NCI-H1048 (cell line): ENCODE measurements around the gene SAXO2.
"Not testable (repeated sequence)": the region's sequence is repeated elsewhere in the genome, so short reads cannot be mapped to it uniquely, and the experiment has no call there.

ENCODE experiments used
- DNase-seq: peaks from one replicate; lab custom pipeline; 2025; lab: John Stamatoyannopoulos, UW

Gene SAXO2

DNA sequence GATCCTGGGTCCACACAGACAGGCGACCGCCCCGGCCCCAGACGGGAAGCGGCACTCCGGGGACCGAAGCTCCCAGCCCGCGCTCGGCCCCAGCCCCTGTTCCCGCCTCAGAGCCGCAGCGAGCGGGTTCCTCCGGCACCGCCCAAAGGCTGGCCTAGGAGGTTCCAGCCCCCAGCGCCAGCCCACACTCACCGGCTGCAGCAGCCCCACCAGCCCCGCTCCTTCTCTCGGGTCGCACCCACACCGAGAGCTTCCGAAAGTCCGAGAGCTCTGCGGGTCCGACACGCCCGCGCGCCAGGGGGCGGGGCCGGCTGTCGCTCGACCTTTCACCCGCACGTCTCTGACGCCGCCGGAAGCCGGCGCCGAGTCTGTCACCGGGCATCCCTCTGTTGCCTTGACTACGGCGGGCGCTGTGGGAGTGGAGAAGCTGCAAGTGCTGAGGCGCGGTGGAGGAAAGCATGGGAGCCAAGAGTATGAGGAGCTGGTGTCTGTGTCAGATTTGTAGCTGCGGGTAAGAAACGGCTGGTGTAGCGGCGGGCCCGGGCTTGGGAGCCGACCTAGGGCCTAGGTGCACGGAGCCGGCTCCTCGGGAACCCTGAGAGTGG, at the start of gene SAXO2, which contains the start of gene EFL1:
Gene SAXO2, plus strand, starts transcription at position 397 of the 605 bp plus-strand sequence. Its CDS starts 62 bp downstream, at position 459.
Gene EFL1, minus strand, starts transcription at position 313 of the 605 bp plus-strand sequence. CDS start 956 bp downstream, outside the sequence.
- DNase-seq = peak; percentile 85

- not testable (repeated sequence) for DNase-seq
These were observed 46.5 kb upstream of the SAXO2 start for GRCh38 chr15:82216092-82216491.

- DNase-seq = not testable (repeated sequence)
These were observed 41.1 kb upstream of the SAXO2 start for GRCh38 chr15:82221535-82221934.

DNA sequence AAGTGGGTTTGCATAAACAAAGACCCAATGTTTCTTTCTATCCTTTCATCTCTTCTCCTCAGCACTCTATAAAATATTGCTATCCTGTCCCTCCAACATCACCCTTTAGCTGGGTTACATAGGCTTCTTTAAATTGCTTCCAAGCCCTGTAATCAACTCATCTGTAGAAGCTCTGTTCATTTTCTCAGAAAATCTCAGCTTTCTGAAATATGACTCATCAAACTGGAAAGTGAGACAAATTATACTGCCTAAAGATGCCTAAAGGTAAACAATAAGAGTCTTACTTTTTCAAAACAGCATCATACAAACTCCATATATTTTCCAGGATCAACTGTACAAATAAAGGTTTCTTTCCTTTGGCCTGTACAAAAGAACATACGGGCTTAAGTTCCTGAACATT, 33.9 kb upstream of the SAXO2 start:
- DNase-seq = no peak

DNA sequence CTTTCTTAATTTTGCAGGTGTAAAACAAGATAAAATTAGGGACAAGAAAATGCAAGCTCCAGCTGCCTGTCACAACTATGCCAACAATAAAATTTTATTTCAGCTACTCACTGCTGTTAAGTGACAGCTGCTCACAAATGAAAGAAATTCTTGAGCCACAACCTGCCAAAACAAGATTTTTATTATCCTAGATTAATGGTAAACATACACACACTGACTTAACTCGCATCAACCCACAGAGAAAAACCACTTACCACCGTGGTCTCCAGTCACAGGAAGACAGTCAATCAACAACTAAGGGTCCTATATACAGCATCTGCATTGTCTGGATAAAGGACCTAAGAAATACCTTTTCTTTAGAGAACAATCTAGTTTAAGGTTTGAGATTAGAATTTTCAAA, 31.4 kb upstream of the SAXO2 start:
- DNase-seq = no peak

DNA sequence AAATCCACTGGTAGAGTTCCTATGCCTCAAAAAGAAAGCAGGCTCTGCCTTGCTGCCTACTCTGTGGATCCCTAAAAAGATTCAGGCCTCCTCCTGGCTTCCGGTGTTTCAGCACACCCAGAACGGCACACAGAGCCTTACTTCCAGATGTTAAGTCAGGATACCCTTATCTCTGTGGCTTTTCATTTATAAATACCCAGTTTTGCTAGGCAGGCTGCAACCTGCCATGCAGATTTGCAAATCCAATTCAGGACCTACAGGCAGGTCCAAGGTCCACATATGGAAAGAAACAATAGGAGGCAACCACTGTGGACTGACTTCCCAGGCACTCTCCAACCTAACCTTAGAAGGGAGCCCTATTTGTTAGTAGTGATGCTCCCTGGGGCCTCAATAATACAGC, 30.8 kb upstream of the SAXO2 start:
- no peak for DNase-seq

DNA sequence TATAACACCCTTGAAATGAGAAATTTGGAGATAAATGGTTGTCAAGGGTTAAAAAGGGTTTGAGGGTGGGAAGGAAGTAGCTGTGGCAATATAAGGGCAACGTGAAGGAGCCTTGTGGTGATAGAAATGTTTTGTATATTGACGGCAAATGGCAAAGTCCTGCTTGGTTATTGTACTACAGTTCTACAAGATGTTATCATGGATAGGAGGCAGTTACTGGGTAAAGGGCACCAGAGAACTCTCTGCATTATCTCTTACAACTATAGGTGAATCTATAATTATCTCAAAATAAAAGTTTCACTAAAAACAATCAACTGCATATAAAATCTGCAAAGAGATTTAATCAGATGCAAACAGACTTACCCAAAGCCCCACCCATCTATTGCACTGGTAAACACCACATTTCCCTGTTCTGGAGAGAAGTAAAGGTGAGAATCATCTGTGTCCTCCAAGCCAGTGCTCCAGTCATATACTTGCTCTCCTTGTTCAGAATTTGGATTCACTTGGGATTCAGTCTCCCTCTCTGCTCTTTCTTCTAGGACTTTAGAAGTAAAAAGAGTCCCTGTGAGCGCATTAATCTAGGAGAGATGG, 24.6 kb upstream of the SAXO2 start:
- not testable (repeated sequence) for DNase-seq

DNA sequence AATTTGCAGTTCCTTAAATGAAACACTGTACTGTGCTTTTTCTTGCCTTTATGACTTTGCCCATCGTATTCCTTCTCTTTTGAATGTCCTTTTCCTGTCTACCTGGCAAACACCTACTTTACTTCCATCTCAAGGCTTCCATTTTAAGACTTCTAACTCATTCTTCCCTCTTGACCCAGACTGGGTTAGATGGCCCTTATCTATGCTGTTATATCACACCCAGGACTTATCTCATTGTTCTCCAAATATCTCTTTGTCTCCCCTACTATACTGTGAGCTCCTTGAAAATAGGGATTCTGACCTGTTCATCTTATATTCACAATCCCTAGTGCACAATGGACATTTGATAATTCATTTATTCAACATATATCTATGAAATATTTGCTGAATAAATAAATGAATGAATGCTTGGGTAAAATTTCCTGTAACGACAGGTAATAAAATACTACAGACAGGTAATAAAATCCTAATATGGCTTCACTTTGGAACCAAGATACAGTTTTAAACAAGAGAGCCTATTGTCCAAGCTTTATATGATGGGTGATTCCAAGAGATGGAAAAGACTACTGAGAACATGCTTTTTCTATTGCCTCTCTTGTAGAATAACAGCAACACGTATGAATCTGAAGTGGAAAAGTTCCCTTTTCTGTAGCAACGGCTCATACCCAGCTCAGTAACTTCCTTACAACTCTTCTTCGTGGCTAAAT, 22.8 kb upstream of the SAXO2 start:
- DNase-seq = no peak

DNA sequence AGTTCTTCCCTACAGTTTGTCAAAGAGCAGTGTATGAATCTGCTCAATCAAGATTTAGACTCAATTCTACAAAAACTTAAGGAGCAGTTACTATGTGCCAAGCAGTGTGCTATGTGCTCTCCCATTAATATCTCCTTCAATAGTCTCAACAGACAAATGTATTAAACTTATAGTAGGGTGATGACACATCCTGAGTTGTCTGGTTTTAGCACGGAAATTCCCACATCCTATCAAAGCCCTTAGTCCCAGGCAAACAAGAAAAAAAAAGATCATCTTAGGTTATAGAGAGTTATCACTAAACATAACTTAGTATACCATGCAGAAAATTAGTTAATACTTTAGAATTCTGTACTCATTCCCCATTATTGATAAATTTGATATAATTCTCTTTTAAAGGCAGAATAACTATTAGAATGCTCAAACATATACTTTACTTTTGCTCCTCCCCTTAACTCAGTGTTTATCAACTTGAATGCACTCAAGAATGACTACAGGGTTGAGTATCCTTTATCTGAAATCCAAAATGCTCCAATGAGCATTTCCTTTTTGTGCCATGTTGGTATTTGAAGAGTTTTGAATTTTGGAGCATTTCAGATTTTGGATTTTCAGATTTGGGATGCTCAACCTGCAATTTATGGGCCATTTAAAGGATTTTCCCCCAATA, 20.6 kb upstream of the SAXO2 start:
- not testable (repeated sequence) for DNase-seq

DNA sequence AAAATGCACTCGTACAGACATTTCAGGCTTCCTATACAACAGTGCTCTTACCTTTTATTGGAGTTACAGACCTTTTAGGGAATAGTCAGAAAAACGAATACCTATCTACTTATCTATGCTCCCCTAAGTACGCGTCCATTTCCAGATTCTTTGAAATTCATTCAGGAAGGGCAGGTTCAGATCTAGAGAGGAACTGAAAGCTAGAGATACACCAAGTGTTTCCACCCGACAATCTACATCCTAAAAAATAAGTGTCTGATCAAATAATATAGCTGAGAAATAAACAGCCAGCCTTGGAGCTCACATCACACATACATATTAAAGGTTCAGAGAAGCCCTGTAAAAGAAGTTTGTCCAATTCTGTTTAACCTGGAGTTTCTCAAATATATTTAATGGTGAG, 19.0 kb upstream of the SAXO2 start:
- DNase-seq = not testable (repeated sequence)

GRCh38 chr15:82245956-82246355, 16.7 kb upstream of the SAXO2 start:
- not testable (repeated sequence) for DNase-seq

GRCh38 chr15:82248261-82248660, 14.4 kb upstream of the SAXO2 start:
- DNase-seq = not testable (repeated sequence)

DNA sequence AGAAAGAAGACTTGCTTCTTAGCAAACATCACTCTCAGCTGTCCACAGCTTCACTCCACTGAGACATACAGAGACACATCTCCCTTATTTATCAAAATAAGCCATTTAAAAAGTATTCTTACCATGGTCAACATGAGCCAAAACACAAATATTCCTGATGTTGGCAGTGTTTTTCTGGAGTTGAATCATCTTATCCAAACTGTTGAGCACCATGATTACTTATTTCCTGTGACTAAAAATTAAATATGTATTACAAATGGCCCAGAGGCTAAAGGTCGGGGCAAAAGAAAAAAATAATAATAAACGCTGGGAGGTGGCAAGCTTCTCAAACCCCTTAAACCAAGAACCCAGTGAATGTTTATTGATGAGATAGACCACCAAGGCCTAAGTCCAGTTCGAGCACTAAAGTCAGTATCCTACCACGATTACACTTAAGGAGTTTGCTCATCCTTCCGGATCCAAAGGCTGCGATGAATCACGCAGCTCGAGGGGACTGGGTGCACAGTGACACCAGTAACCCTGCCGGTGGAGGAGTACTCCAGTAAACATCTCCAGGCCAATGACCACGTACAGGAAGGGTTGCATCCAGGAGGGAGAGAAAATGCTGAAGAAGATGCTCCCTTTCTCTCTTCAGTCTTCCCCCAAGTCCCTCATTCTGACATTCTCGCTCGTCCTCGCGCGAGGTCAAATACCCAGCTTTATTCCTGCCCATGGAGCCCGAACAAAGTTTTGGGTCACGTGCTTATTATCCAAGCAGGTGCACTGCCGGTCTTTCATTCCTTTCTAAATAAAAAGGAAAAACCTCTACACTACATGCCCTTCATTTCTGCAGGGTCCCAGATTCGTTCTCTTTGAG, 824 bp upstream of the SAXO2 start:
- DNase-seq = not testable (repeated sequence)

- DNase-seq = no peak
These were observed 732 bp downstream of the SAXO2 start for GRCh38 chr15:82263350-82263749.

DNA sequence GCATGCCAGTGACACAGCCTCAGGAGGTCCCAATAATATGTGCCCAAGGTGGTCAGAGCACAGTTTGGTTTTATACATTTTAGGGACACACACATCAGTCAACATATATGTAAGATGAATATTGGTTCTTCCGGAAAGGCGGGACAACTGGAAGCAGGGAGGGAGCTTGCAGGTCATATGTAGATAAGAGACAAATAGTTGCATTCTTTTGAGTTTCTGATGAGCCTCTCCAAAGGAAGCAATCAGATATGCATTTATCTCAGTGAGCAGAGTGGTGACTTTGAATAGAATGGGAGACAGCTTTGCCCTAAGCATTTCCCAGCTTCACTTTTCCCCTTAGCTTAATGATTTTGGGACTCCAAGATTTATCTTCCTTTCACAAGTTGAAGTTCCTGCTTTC, 4.5 kb downstream of the SAXO2 start:
- DNase-seq = not testable (repeated sequence)

- not testable (repeated sequence) for DNase-seq
These were observed 5.8 kb downstream of the SAXO2 start for GRCh38 chr15:82268454-82268853.

GRCh38 chr15:82272154-82272553, 9.5 kb downstream of the SAXO2 start:
- DNase-seq = no peak

DNA sequence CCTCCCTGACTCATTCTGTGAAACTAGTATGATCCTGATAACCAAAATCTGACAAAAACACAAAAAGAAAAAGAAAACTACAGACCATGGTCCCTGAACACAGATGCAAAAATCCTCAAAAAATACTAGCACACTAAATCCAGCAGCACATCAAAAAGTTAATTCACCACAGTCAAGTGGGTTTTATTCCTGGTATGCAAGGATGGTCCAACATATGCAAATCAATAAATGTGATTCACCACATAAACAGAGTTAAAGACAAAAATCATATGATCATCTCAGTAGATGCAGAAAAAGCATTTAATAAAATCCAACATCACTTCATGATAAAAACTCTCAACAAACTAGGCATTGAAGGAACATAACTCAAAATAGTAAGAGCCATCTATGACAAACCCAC, 12.8 kb downstream of the SAXO2 start:
- no peak for DNase-seq

DNA sequence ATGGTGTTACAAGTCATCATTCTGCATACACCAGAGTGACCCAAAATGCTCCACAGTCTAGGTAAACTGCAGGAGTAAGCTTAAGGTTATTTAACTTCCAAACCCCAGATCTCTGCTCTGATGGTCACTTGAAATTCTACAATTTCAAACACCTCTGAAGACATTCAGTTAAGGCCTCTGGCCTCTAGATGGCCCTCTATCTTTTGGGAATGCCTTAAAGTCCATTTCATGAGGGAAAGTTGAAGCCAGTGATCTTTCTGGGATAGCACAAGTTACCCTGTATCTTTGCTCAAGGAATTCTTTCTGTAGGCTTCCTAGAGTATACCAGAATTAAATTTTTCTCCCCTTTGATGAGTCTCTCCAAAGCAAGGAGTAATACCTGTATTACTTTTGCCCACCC, 18.7 kb downstream of the SAXO2 start:
- not testable (repeated sequence) for DNase-seq

GRCh38 chr15:82282386-82282785, 19.8 kb downstream of the SAXO2 start:
- not testable (repeated sequence) for DNase-seq

DNA sequence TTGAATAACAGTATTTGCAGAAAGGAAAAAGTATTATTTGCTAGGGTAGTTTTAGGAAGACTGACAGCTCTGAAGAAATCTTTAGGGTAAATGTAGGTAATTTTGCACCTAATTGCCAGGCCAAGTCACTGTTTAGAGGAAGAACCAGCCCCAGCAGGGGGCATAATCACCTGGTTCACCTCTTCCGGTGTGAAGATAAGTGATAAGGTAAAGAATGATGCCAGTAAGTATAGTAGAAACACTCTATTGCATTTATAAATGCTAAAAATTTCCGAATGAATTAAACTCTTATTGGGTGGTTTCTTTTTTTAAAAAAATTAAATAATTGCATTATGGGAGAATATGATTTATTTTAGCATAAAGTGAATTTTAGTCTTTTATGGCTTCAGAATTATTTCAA, 21.8 kb downstream of the SAXO2 start:
- DNase-seq = not testable (repeated sequence)

GRCh38 chr15:82286475-82286874, 23.9 kb downstream of the SAXO2 start:
- not testable (repeated sequence) for DNase-seq
